HG03521 (cell line): ENCODE results near the gene TMEM125.

Experiments
- ATAC-seq: cut with Tn5 transposase; IDR thresholded peaks from one replicate; pipeline ENCODE4 v1.9.1; 2021; ENCODE audit warnings: mild to moderate bottlenecking, moderate library complexity; ENCODE audit not compliant: unreplicated experiment

TMEM125 gene

GRCh38 chr1:43246466-43247213, 23.1 kb upstream of the TMEM125 start:
- no peak for ATAC-seq

- no peak for ATAC-seq
Observed at GRCh38 chr1:43247256-43247921, 22.4 kb upstream of the TMEM125 start.

DNA sequence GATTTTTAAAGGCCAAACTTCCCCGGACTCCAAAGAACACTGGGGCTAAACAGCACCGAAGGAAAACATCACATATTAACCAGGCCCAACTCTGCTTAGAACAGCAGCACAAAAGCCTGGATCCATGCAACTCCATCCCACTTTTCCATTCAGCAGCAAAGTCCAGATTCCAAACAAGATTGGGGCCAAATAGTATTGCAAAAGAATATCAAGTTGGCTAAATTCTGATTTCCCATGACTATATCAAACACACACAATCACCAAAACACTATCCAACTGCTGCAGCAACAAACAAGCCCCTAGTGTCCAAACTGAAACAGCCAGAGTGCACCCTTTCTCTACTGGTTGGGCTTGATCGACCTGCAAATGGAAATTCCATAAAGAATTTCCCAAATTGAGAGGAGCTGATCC, 19.4 kb upstream of the TMEM125 start:
- ATAC-seq = no peak

GRCh38 chr1:43251024-43251423, 18.8 kb upstream of the TMEM125 start:
- ATAC-seq = no peak

DNA sequence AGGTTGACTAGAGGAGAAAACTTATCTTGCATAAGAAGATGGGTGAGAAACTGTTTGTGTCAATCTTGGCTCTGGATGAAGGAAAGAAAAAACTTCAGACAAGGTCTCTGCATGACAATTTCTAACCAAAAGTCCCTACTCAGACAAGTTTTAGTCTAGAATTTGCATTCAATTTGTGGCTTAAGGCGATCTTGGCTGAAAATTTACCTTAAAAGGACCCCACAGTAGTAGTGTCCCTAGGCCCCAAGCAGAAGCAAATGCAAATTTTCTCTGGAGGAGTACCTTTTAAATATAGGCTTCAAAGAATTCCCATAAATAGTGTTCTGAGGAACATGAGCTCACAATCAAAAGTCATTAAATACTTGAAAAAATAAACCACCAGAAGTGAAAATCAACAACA, 17.6 kb upstream of the TMEM125 start:
- ATAC-seq = no peak

DNA sequence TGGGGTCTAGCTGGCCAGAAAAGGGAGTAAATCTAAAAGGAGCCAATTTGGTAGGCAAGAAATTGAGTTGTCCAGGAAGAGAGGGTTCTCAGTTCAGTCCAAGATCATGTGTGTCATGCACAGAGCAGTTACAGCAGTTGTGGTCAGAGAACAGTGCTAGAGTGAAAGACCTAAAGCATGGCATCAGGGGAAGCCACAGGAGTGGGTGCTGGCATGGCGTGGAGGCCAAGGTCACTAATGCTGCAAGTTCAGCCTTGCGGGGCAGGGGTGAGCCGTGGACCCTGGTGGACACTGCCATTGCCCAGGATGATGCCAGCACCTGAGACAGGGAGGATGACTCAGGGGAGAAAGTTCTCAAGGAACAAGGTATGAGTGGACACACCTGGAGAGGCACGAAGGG, 16.6 kb upstream of the TMEM125 start:
- no peak for ATAC-seq

DNA sequence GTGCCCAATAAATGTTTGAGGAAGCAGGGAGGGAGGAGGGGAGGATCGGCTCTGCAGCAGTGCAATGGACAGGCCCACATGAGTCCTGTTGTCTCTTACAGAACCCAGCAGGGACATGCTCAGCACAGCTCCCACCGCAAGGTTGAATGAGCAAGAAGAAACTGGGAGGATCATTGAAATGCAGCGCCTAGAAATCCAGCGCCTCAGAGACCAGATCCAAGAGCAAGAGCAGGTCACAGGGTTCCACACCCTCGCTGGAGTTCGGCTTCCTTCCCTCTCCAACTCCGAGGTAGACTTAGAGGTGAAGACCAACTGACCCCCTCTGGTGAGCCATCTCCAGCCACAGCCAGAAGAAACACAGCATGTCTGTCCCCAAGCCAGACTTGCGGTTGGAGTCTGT, 15.9 kb upstream of the TMEM125 start:
- ATAC-seq = no peak

GRCh38 chr1:43255438-43256210, 14.2 kb upstream of the TMEM125 start:
- ATAC-seq = no peak

DNA sequence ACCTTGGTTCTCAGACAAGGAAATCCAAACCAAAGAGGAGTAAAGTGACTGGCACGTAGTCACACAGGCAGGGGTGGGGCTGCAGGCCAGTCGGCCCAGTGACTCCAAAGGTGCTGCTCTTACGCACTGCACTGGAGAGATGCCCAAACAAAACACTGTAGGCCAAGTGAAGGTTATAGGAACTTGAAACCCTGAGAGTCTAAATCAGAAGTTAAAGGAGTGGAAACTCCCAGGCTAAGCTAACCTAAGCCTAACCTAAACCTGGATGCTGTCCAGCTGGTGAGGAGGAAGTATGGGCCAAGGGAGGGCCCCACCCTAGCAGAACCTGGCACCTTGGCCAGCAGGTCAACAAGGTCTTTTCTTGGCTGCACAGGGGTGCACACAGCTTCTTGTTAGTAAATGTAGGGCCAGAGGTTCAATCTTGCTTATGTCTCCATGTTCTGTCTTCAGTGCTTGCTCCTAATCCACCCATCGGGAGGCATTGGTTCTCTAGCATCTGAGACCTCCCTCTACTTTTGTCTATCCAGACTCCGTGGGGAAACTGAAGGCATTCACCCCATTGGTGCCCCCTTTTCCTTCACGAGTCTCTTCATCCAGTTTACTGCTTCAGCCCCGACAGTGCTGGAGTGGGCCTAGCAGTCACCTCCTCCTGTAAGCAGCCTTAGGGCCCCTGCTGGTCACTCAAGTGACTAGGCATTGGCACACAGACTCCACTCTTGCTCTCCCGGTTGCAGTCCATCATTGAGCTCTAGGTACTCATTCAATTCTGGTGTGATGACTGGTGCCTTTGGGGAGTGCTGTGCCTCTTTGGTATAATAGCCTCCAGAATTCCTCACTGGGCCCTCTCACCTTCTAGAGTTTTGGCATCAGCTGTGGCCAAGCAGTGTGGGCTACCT, 12.9 kb upstream of the TMEM125 start:
- no peak for ATAC-seq

DNA sequence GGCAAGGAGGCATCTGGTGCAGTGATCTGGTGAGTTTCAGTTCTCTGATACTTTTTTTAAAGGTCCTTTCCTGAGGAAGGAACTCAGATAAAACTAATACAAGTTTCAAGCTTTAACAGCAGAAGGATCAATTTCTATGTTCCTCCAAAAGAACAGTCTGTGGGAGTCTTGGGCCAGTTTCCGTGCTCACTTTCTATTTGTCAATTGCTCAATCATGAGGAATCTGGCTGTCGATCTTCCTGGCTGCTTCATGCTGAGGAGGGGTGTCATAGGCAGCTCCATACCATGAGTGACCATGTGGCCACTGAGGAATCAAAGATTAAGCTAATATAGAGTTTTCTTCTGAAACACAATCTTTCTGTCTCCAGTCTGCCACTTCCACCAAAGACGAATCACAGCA, 11.4 kb upstream of the TMEM125 start:
- ATAC-seq = no peak

- no peak for ATAC-seq
Observed at GRCh38 chr1:43265431-43265830, 4.4 kb upstream of the TMEM125 start.

DNA sequence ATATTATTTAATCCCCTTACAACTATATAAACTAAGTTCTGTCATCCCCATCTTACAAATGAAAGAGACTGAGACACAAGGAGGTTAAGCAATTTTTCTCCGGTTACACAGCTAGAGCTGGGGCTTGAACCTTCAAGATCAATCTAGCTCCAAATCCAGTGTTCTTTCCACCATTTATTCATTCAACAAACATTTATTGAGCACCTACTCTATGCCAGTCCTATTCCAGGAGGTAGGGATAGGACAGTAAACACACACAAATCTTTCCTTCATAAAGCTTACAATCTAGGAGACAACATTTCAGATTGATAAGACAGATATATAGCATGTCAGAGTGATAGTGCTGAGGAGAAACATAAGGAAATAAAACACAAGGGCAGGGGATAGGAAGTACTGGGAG, 2.9 kb upstream of the TMEM125 start:
- ATAC-seq = no peak

- no peak for ATAC-seq
Observed at GRCh38 chr1:43267291-43267805, 2.4 kb upstream of the TMEM125 start.

DNA sequence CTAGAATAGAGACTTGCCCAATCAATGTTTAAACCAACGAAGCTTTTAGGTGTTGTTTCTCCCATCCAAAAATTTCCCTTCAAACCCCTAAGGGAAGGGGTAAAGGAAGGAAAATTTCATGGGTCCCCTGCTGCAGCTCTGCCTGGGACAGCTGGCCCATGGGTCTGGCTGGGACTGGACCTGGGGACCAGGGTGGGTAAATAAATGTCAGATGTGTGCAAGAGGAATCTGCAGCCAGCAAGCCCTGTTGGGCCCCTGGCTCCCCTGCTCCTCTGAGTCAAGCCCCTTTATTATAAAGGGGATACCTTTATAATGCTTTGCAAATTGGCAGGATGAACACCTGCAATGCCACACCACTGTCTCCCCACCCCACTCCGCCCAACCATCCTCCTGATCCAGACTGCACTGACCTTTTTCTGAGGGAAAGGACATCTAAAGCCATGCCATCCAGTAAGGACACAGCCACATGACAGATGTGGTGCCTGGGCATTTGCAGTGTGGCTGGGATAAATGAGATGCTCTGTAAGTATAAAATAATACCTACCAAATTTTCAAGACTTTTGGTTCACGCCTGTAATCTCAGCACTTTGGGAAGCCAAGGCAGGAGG, 1.9 kb upstream of the TMEM125 start:
- ATAC-seq = no peak

DNA sequence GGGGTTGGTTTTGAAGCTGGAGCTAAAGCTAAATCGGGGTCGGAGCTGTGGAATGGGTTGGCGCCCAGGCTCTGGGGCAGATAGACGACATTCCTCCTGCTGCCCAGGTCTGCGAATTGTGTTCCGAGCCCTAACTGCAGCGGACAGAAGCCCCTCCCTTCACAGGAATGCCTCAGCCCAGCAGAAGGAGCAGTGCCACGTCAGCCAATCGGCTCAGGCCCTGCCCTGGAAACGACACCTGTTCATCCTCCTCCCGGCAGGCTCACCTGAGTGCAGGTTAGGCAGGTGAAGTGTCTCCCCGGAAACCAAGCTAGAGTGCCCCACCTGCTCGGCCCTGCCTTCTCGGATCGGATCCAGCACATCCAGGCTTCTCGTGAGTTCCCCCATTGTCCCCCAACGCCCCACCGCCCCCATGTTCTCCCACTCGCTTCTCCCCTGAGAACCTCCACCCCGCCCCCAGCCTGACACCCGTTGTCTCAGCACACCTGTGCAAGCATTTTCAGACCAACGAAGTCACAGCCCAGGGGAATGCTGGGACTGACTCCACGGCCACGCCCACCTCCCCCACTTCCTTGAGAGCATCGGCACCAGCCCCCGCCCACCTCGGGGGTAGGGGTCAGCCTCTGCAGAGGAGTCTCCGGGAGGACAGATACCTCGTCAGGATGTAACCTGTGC, 775 bp downstream of the TMEM125 start:
- no peak for ATAC-seq

GRCh38 chr1:43271186-43272118, 1.7 kb downstream of the TMEM125 start:
- no peak for ATAC-seq

DNA sequence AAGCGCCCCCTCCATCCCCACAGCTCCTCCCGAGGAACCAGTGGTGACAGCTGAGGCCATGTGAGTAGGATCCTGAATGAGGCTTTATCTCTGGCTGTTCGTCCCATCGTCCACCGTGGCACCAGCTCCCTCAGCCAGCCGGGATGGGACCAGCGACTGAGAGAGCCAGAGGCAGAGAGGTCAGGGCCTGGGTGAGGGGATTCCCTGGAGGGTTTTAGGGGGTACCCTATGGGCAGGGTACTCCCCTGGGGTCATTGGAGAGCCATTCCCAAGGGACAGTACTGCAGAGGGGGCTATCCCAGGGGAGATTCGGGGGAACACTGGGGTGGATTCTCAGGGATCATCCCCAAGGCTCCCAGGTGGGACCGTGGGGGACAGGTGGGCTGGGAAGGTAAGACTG, 2.4 kb downstream of the TMEM125 start:
- no peak for ATAC-seq
